GM12872 (cell line): ENCODE results near the gene DRD1.

Experiments
- CTCF ChIP-seq: IDR thresholded peaks from 3 replicates; pipeline ENCODE4 v1.5.1; 2011; ENCODE audit warnings: low read depth, mild to moderate bottlenecking, low read length, moderate library complexity; ENCODE audit not compliant: insufficient read depth

The DRD1 gene

DNA sequence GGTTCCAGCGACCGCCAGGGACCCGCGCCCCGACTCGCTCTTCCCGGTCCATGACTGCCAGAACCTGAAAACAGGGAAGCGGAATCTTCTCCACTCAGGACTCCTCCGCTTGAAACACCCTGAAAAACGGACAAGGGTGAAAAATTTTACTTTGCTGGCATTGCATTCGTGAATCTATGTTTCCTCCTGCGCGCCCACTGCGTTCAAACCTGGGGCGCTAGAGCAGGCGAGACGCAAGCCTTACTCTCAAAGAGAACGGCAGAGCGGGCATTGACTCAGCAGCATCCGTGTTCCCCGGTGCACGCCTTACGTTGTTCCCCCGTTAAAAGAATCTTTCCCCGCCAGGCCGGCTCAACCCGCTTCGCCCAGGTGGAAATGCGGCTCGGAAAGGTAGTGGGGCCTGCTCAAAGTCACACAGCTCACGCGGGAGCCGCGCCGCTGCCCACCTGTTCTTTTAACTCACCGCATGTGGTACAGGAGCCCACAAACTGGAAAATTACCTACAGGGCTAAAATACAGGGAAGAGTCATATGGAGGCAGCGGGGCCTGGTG, 999 bp upstream of the DRD1 start:
- no peak; the same call in 2 of the 3 replicates for TF ChIP-seq CTCF

GRCh38 chr5:175443514-175444059, 395 bp downstream of the DRD1 start:
- TF ChIP-seq CTCF: no peak

DNA sequence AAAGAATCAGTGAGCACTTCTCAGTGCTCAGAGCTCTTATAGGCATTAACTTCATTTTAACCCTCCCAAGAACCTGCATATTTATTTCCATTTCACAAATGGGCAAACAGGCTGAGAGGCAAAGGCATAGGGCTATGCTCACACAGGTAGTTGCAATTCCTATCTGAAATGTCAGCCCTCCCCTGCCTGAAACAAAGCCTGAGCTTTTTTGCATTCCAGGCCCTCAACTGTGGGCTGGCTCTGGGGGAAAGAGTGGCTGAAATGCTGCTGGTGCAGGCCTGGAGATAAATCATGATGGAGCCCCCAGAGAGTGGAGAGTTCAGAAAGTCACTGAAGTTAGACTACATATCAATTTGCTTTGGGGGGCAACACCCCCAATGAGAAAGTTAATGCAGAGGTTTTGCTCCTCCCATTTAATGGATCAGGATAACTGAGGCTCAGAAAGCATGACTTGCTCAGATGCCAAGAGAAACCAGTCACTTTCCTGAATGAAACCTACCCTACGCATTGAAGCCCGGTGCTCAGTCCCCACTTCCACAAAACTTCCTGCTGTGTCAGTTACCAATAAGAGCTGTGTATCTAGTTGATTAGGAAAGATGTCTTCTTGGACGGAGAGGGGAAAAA, 5.6 kb downstream of the DRD1 start:
- no peak for TF ChIP-seq CTCF

GRCh38 chr5:175436359-175436758, 7.6 kb downstream of the DRD1 start:
- no peak for TF ChIP-seq CTCF

DNA sequence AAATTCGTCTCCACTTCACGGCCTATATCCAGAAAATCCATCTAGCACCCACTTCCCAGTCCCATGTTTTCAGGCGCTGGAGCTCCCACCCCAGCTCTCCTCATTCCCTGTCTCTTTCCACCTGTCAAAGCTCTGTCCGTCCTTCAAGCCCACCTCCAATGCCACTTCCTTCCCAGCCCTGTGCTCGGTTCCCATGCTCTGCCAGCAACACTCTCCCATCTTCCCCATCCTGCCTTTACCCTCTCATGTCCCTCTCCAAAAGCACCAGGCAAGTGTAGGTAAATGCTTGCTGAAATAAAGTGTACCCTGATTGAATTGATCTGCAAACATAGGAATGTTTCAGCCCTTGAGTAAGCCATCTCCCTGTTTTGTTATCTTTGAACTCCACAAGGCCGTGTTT, 9.2 kb downstream of the DRD1 start:
- TF ChIP-seq CTCF: no peak

GRCh38 chr5:175427762-175428161, 16.2 kb downstream of the DRD1 start:
- TF ChIP-seq CTCF: no peak

DNA sequence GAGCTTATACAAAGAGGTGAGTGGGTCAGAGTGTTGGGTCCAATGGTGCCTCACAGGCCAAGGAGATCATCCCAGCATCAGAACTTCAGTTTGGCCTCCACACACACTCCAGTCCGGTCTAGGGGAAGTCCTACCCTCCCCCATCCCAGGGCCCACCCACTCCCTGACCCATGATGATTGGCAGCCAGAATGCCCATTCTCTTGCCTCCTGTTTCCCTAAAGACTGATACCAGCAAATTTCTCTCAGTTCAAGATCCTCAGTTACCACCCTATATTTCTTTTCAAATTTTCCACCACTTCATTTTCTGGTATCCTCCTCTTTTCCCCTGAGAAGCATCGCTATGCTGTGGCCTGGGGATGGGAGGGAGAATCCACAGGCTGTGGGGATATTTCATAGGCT, 21.9 kb downstream of the DRD1 start:
- TF ChIP-seq CTCF: no peak
